Brain microvascular endothelial cell (primary cell): ENCODE data around the gene KCNAB1.

ENCODE experiments used
- DNase-seq: peaks from one replicate; pipeline ENCODE4 v3.0.0-alpha.2; 2020
- H3K27ac ChIP-seq: fragments of 250-450 bp; sonication (Bioruptor Pico); 2 replicates; pipeline ENCODE4 v1.5.1; 2020; ENCODE audit warnings: mild to moderate bottlenecking, moderate library complexity
- H3K27me3 ChIP-seq: fragments of 250-450 bp; sonication (Bioruptor Pico); replicated peaks from 2 replicates; pipeline ENCODE4 v1.5.1; 2020; ENCODE audit warnings: mild to moderate bottlenecking
- H3K36me3 ChIP-seq: fragments of 250-450 bp; sonication (Bioruptor Pico); replicated peaks from 2 replicates; pipeline ENCODE4 v1.5.1; 2020; ENCODE audit warnings: mild to moderate bottlenecking
- H3K4me3 ChIP-seq: 2 replicates; pipeline ENCODE4 v1.5.1; 2011; ENCODE audit warnings: low read depth, mild to moderate bottlenecking, control low read depth, low read length, moderate library complexity
- CTCF ChIP-seq: IDR thresholded peaks from 2 replicates; pipeline ENCODE4 v1.5.1; 2011; ENCODE audit warnings: low read depth, mild to moderate bottlenecking, moderate library complexity, low read length, control low read depth, inconsistent platforms; ENCODE audit errors: missing control alignments
- in situ Hi-C: cut with HindIII; loops from 2 replicates; pipeline ENCODE4 v1.10.0; 2017; ENCODE audit warnings: low sequenced_read_pairs, low pct_ligation_motif_present

Gene KCNAB1

GRCh38 chr3:156389449-156389950 lies 269.1 kb downstream of the KCNAB1 start:
- Histone ChIP-seq H3K27ac (no peak overlapping the region), H3K27me3 (no peaks in the 10 kb centered on the region), H3K36me3 (no peaks in the 10 kb centered on the region), H3K4me3 (no peak overlapping the region)
- in situ Hi-C loops = no loop called here
- no peak for TF ChIP-seq CTCF
- no peak for DNase-seq

GRCh38 chr3:156390846-156391245 lies 270.5 kb downstream of the KCNAB1 start:
- no peaks in the 10 kb centered on the region for H3K36me3 ChIP-seq
- H3K4me3 ChIP-seq = no peak overlapping the region
- DNase-seq = no peak
- H3K27ac ChIP-seq = no peak overlapping the region
- no peak for TF ChIP-seq CTCF
- H3K27me3 ChIP-seq = no peaks in the 10 kb centered on the region
- in situ Hi-C loops = no loop called here

GRCh38 chr3:156395961-156396710 lies 275.8 kb downstream of the KCNAB1 start:
- no peak overlapping the region for H3K4me3 ChIP-seq
- no peak overlapping the region for H3K27ac ChIP-seq
- H3K27me3 ChIP-seq = no peaks in the 10 kb centered on the region
- no peaks in the 10 kb centered on the region for H3K36me3 ChIP-seq
- no peak for TF ChIP-seq CTCF
- in situ Hi-C loops = no loop called here
- no peak for DNase-seq

GRCh38 chr3:156396851-156397250 lies 276.5 kb downstream of the KCNAB1 start:
- no peak for DNase-seq
- Histone ChIP-seq H3K27ac (no peak overlapping the region), H3K36me3 (no peaks in the 10 kb centered on the region), H3K27me3 (no peaks in the 10 kb centered on the region), H3K4me3 (no peak overlapping the region)
- TF ChIP-seq CTCF = no peak
- in situ Hi-C loops = no loop called here

GRCh38 chr3:156397534-156397933 lies 277.2 kb downstream of the KCNAB1 start:
- no peak for DNase-seq
- Histone ChIP-seq H3K27ac (no peak overlapping the region), H3K27me3 (no peaks in the 10 kb centered on the region), H3K4me3 (no peak overlapping the region), H3K36me3 (no peaks in the 10 kb centered on the region)
- no peak for TF ChIP-seq CTCF
- in situ Hi-C loops = no loop called here

- Histone ChIP-seq H3K4me3 (no peak overlapping the region), H3K27me3 (no peaks in the 10 kb centered on the region), H3K27ac (no peak overlapping the region), H3K36me3 (no peaks in the 10 kb centered on the region)
- DNase-seq = no peak
- in situ Hi-C loops = no loop called here
- no peak for TF ChIP-seq CTCF
These were observed 279.7 kb downstream of the KCNAB1 start for GRCh38 chr3:156400062-156400461.
